ENCODE data around the gene MCOLN1. TPM values are rescaled to one million over a fixed set of nuclear protein-coding genes. Genes with fewer than 3 reads are reported as not detected.

Gene MCOLN1
- total RNA-seq, 1 experiment from 2014 or later = 15.7 TPM

DNA sequence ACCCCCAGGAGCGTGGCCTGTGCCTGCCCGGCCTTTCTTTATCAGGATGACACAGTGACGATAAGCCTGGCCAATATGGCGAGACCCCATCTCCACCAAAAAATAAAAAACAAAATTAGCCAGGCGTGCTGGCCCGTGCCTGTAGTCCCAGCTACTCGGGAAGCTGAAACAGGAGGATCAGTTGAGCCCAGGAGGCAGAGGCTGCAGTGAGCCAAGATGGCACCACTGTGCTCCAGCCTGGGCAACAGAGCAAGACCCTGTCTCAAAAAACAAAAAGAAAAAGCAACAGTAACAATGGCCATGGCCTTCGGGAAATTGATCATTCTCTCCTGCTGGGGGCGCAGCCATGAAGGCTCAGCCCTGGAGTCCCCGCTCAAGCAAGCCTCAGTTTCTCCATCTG lies 44.7 kb upstream of the MCOLN1 start:
- Histone ChIP-seq H2BK15ac (ENCODE audit: low read depth, low read length) (no peak overlapping the region), H3K9ac (ENCODE audit: extremely low read depth, insufficient read length, low read length) (no peak overlapping the region), H3K23ac (ENCODE audit: insufficient read length, low read depth, low read length) (no peak overlapping the region), H3K79me2 (ENCODE audit: insufficient read depth, low read length) (no peaks in the 10 kb centered on the region), H3K4ac (ENCODE audit: low read depth, low read length) (no peak overlapping the region), H2BK5ac (ENCODE audit: insufficient read length, low read length) (no peak overlapping the region), H3K14ac (ENCODE audit: insufficient read depth, low read length) (no peak overlapping the region), H3T11ph (ENCODE audit: low read length) (no peak overlapping the region), H2BK120ac (ENCODE audit: low read depth, low read length, poor library complexity, severe bottlenecking) (no peak overlapping the region), H2AFZ (ENCODE audit: low read length) (no peak overlapping the region), H3K27ac (ENCODE audit: insufficient read length, low read depth, low read length) (no peak overlapping the region), H4K91ac (ENCODE audit: insufficient read length, low read depth, low read length) (no peak overlapping the region), H4K20me1 (ENCODE audit: control insufficient read depth, insufficient read depth, insufficient read length) (no peaks in the 10 kb centered on the region), H2AK5ac (ENCODE audit: insufficient read length, low read length) (no peak overlapping the region), H3K27me3 (ENCODE audit: insufficient read depth, low read length) (no peaks in the 10 kb centered on the region), H4K8ac (replicated peaks; ENCODE audit: insufficient read length, low read depth, low read length) (no peak overlapping the region), H4K5ac (ENCODE audit: insufficient read length, low read depth, low read length) (no peak overlapping the region), H3K79me1 (ENCODE audit: insufficient read depth, low read depth, low read length, poor library complexity, severe bottlenecking) (no peaks in the 10 kb centered on the region), H3K18ac (ENCODE audit: insufficient read length, low read depth, low read length) (no peak overlapping the region), H3K4me2 (ENCODE audit: insufficient read depth, insufficient read length, low read length) (no peak overlapping the region), H2BK12ac (ENCODE audit: insufficient read length, low read depth, low read length) (no peak overlapping the region), H3K9me3 (ENCODE audit: control insufficient read depth, low read depth, low read length) (no peaks in the 10 kb centered on the region), H3K23me2 (ENCODE audit: insufficient read length, low read depth, low read length, poor library complexity, severe bottlenecking) (no peaks in the 10 kb centered on the region), H3K4me1 (ENCODE audit: insufficient read depth, low read length) (no peaks in the 10 kb centered on the region), H3K56ac (ENCODE audit: insufficient read length, low read depth, low read length) (no peak overlapping the region), H2BK20ac (ENCODE audit: low read depth, low read length, poor library complexity, severe bottlenecking) (no peak overlapping the region)
- DNase-seq = no peak
- TF ChIP-seq CTCF (conservative IDR thresholded peaks at IDR 0.05) = no peak
- H3K36me3 Mint-ChIP-seq (ENCODE audit: insufficient read depth in 1 of 3, low read depth in 3 of 3) = 0 out of 7 replicates have a peak, but pooled peaks cover 0 to 3% (median 0%) of the 10 kb centered on the region in 3 experiments
- no CpG with 5 or more reads among the region's 10 CpGs for WGBS (ENCODE audit: extremely low coverage, insufficient read length, low lambda C conversion rate)
- no peak overlapping the region for H3K27ac Mint-ChIP-seq
- no peaks in the 10 kb centered on the region for H3K9me3 Mint-ChIP-seq
- no peak overlapping the region for H3K4me3 Mint-ChIP-seq
- H3K27me3 Mint-ChIP-seq (ENCODE audit: low read depth) = no peaks in the 10 kb centered on the region
- peaks cover 6 to 16% of the 10 kb centered on the region in 2 experiments for H3K4me1 Mint-ChIP-seq

Data from H9 (cell line).